CD14-positive monocyte (primary cell): ENCODE data around the gene BICDL1. TPM values are rescaled to one million over a fixed set of nuclear protein-coding genes. Genes with fewer than 3 reads are reported as not detected.

Experiments
- DNase-seq, 3 donors: peaks; one replicate each; pipeline ENCODE4 v3.0.0-alpha.2; 2011 to 2022
- H2AFZ ChIP-seq: 2 replicates; pipeline ENCODE4 v1.6.0; 2012; ENCODE audit warnings: mild to moderate bottlenecking, low read depth, low read length, inconsistent platforms; ENCODE audit not compliant: insufficient read depth, poor library complexity, severe bottlenecking
- H3K27ac ChIP-seq, 2 donors: 1 replicate in 1 of 2; 2 replicates in 1 of 2; pipeline ENCODE4 v1.5.1; 2012 to 2013; ENCODE audit warnings: low read length in 2 of 2, control low read depth in 1 of 2, inconsistent platforms in 1 of 2, low read depth in 1 of 2, mild to moderate bottlenecking in 1 of 2
- H3K27me3 ChIP-seq, 2 donors: one replicate each; pipeline versions ENCODE4 v1.6.0 to v1.6.1; 2011 to 2013; ENCODE audit warnings: low read length in 2 of 2; ENCODE audit not compliant: control insufficient read depth in 2 of 2, insufficient read depth in 2 of 2
- H3K36me3 ChIP-seq, 2 donors: replicated peaks in 1 of 2; 1 replicate in 1 of 2; 2 replicates in 1 of 2; pipeline versions ENCODE4 v1.5.1 to v1.6.1; 2012 to 2013; ENCODE audit warnings: low read length in 2 of 2, control low read depth in 1 of 2, inconsistent platforms in 1 of 2, mild to moderate bottlenecking in 1 of 2; ENCODE audit not compliant: insufficient read depth in 2 of 2, control insufficient read depth in 1 of 2
- H3K4me1 ChIP-seq, 2 donors: 1 replicate in 1 of 2; 2 replicates in 1 of 2; pipeline versions ENCODE4 v1.5.1 to v1.6.1; 2012 to 2013; ENCODE audit warnings: low read length in 2 of 2, control low read depth in 1 of 2, inconsistent platforms in 1 of 2, mild to moderate bottlenecking in 1 of 2, moderate library complexity in 1 of 2; ENCODE audit not compliant: insufficient read depth in 2 of 2, control insufficient read depth in 1 of 2
- H3K4me2 ChIP-seq: replicated peaks from 2 replicates; pipeline ENCODE3; 2012; ENCODE audit warnings: low read length, moderate library complexity, mild to moderate bottlenecking; ENCODE audit not compliant: poor library complexity, severe bottlenecking; ENCODE audit errors: extremely low read depth
- H3K4me3 ChIP-seq, 3 experiments: fragments of 200-600 bp in 1 of 3; sonication (generic) in 1 of 3; replicated peaks in 1 of 3; 1 replicate in 2 of 3; 2 replicates in 1 of 3; pipeline ENCODE4 v1.5.1; 2011 to 2013; ENCODE audit warnings: low read length in 3 of 3, mild to moderate bottlenecking in 3 of 3, control low read depth in 2 of 3, low read depth in 2 of 3, inconsistent platforms in 1 of 3, moderate library complexity in 1 of 3
- H3K79me2 ChIP-seq: 2 replicates; pipeline ENCODE4 v1.6.0; 2012; ENCODE audit warnings: mild to moderate bottlenecking, control low read depth, inconsistent platforms, low read length, moderate library complexity; ENCODE audit not compliant: insufficient read depth
- H3K9ac ChIP-seq: 2 replicates; pipeline ENCODE4 v1.6.0; 2017; ENCODE audit warnings: low read length, mild to moderate bottlenecking; ENCODE audit not compliant: insufficient read depth, poor library complexity, severe bottlenecking
- H3K9me3 ChIP-seq, 2 donors: replicated peaks in 1 of 2; 1 replicate in 1 of 2; 2 replicates in 1 of 2; pipeline versions ENCODE4 v1.5.1 to v1.6.1; 2012 to 2013; ENCODE audit warnings: low read length in 2 of 2, control low read depth in 1 of 2; ENCODE audit not compliant: control insufficient read depth in 1 of 2, insufficient read depth in 1 of 2
- H4K20me1 ChIP-seq: 2 replicates; pipeline ENCODE4 v1.6.0; 2012; ENCODE audit warnings: mild to moderate bottlenecking, low read length, control low read depth, moderate library complexity; ENCODE audit not compliant: insufficient read depth
- H3K27ac Mint-ChIP-seq, 7 donors: one replicate each; pipeline ENCODE4 v1.8.0; 2020; ENCODE audit warnings: mild to moderate bottlenecking in 7 of 7, mixed read lengths in 7 of 7, moderate library complexity in 6 of 7, inconsistent platforms in 2 of 7
- H3K27me3 Mint-ChIP-seq, 3 donors: one replicate each; pipeline ENCODE4 v1.8.0; 2021 to 2022; ENCODE audit warnings: low read depth in 3 of 3, mild to moderate bottlenecking in 3 of 3, mixed read lengths in 3 of 3, moderate library complexity in 3 of 3, inconsistent platforms in 1 of 3
- H3K36me3 Mint-ChIP-seq, 2 donors: one replicate each; pipeline ENCODE4 v1.8.0; 2020; ENCODE audit warnings: mixed read lengths in 2 of 2, inconsistent platforms in 1 of 2, mild to moderate bottlenecking in 1 of 2
- H3K4me1 Mint-ChIP-seq: one replicate; pipeline ENCODE4 v1.8.0; 2020; ENCODE audit warnings: mild to moderate bottlenecking, mixed read lengths
- H3K4me3 Mint-ChIP-seq, 2 donors: one replicate each; pipeline ENCODE4 v1.8.0; 2020; ENCODE audit warnings: mild to moderate bottlenecking in 2 of 2, mixed read lengths in 2 of 2, moderate library complexity in 1 of 2
- H3K9me3 Mint-ChIP-seq, 7 donors: one replicate each; pipeline ENCODE4 v1.8.0; 2020 to 2022; ENCODE audit warnings: mixed read lengths in 7 of 7, mild to moderate bottlenecking in 6 of 7, moderate library complexity in 6 of 7, inconsistent platforms in 2 of 7
- CTCF ChIP-seq: fragments of 200-600 bp; IDR thresholded peaks from one replicate; pipeline ENCODE4 v1.8.0; 2022; ENCODE audit warnings: antibody characterized with exemption, mild to moderate bottlenecking
- WGBS: methylation state at CpG from one replicate; pipeline ENCODE4 v1.1.5; 2013; ENCODE audit warnings: missing lambda C conversion rate; ENCODE audit not compliant: insufficient coverage; 5-methylcytosine and 5-hydroxymethylcytosine counted together
- intact Hi-C, 2 donors: fragments of 100-400 bp; cut with micrococcal nuclease; formaldehyde crosslinking; loops; one replicate each; pipeline versions ENCODE4 v1.15.0 to v1.15.1; 2023
- polyA plus RNA-seq, 3 donors: library from polyadenylated mRNA; depleted of rRNA in 1 of 3; unstranded in 2 of 3; stranded (reverse) in 1 of 3; fragments of 300-500 nt in 2 of 3; fragments of >200 nt in 1 of 3; fragmentation: Illumina TruSeq in 2 of 3; gene quantifications; 1 replicate in 2 of 3; 2 replicates in 1 of 3; pipeline ENCODE4 v1.2.3, GENCODE V29; 2012 to 2021

Gene BICDL1
- polyA plus RNA-seq, 3 donors, result 0.13 TPM; not detected in 2

GRCh38 chr12:120065472-120065871, 76.4 kb downstream of the BICDL1 start:
- TF ChIP-seq CTCF, result no peak
- H3K27me3 Mint-ChIP-seq, result peaks cover 4 to 18% (median 15%) of the 10 kb centered on the region in 3 donors
- H3K27ac ChIP-seq, result no peak overlapping the region
- H3K9ac ChIP-seq, result no peak overlapping the region
- H3K4me3 Mint-ChIP-seq, result no peak overlapping the region
- no peak for DNase-seq
- intact Hi-C loops, result no loop called here
- no peaks in the 10 kb centered on the region for H3K4me1 ChIP-seq
- no peaks in the 10 kb centered on the region for H3K27me3 ChIP-seq
- no peak overlapping the region for H3K4me3 ChIP-seq
- no peaks in the 10 kb centered on the region for H3K9me3 ChIP-seq
- H4K20me1 ChIP-seq, result no peaks in the 10 kb centered on the region
- H3K4me1 Mint-ChIP-seq, result no peaks in the 10 kb centered on the region
- no peak overlapping the region for H3K27ac Mint-ChIP-seq
- 100% methylated on average over 1 of the region's 1 CpG for WGBS
- no peak overlapping the region for H2AFZ ChIP-seq
- no peak overlapping the region for H3K4me2 ChIP-seq
- H3K36me3 Mint-ChIP-seq, result no peaks in the 10 kb centered on the region
- H3K36me3 ChIP-seq, result no peaks in the 10 kb centered on the region
- no peaks in the 10 kb centered on the region for H3K9me3 Mint-ChIP-seq
- no peaks in the 10 kb centered on the region for H3K79me2 ChIP-seq

- H3K36me3 ChIP-seq, result no peaks in the 10 kb centered on the region
- 88% methylated on average over 2 of the region's 2 CpGs for WGBS
- H3K27ac ChIP-seq, result no peak overlapping the region
- peaks cover 9 to 17% (median 12%) of the 10 kb centered on the region in 3 donors for H3K27me3 Mint-ChIP-seq
- no peaks in the 10 kb centered on the region for H4K20me1 ChIP-seq
- H3K4me1 Mint-ChIP-seq, result no peaks in the 10 kb centered on the region
- H3K27ac Mint-ChIP-seq, result no peak overlapping the region
- no peaks in the 10 kb centered on the region for H3K36me3 Mint-ChIP-seq
- no peak for DNase-seq
- no peaks in the 10 kb centered on the region for H3K9me3 Mint-ChIP-seq
- H3K4me1 ChIP-seq, result no peaks in the 10 kb centered on the region
- TF ChIP-seq CTCF, result no peak
- H3K9ac ChIP-seq, result no peak overlapping the region
- intact Hi-C loops, result no loop called here
- no peaks in the 10 kb centered on the region for H3K27me3 ChIP-seq
- H3K79me2 ChIP-seq, result no peaks in the 10 kb centered on the region
- H3K4me3 Mint-ChIP-seq, result no peak overlapping the region
- H3K4me3 ChIP-seq, result no peak overlapping the region
- no peaks in the 10 kb centered on the region for H3K9me3 ChIP-seq
- no peak overlapping the region for H3K4me2 ChIP-seq
- H2AFZ ChIP-seq, result no peak overlapping the region
These were observed 77.3 kb downstream of the BICDL1 start for GRCh38 chr12:120066341-120066740.
